ENCODE measurements around the gene ANGEL1. TPM values are rescaled to one million over a fixed set of nuclear protein-coding genes. Genes with fewer than 3 reads are reported as not detected.

The ANGEL1 gene
- total and polyA plus RNA-seq, 2 experiments from 2014 or later = 5.3 to 31.6 TPM

- Mint-ChIP-seq H3K4me3 (no peak overlapping the region), H3K4me1 (peaks cover 9% of the 10 kb centered on the region; the same call in 2 of the 3 replicates), H3K27me3 (ENCODE audit: insufficient read depth, low read depth, poor library complexity) (peaks cover 1% of the 10 kb centered on the region), H3K27ac (no peak overlapping the region), H3K36me3 (ENCODE audit: low read depth) (peaks cover 66% of the 10 kb centered on the region), H3K9me3 (no peaks in the 10 kb centered on the region)
- peaks cover 7% of the 10 kb centered on the region; the same call in 1 of the 2 replicates for H4K20me1 ChIP-seq (replicated peaks; ENCODE audit: insufficient read depth)
- peaks cover 17% of the 10 kb centered on the region for H3K79me2 ChIP-seq (replicated peaks; ENCODE audit: insufficient read depth)
- H3K4me1 ChIP-seq (ENCODE audit: insufficient read depth) = no peaks in the 10 kb centered on the region; the same call in 1 of the 2 replicates
- H3K4me3 ChIP-seq = no peak overlapping the region
- ATAC-seq (no peak), DNase-seq (ENCODE audit: low spot score) (no peak)
- H3F3A ChIP-seq (replicated peaks; ENCODE audit: low read depth) = no peaks in the 10 kb centered on the region
- no peaks in the 10 kb centered on the region for H3K9me2 ChIP-seq (ENCODE audit: insufficient read depth)
- H2AFZ ChIP-seq = no peak overlapping the region
- no peak for TF ChIP-seq ETS1 (IDR thresholded peaks at IDR 0.05)
- no peak for TF ChIP-seq ZNF462 (CRISPR knock-in tag; IDR thresholded peaks at IDR 0.05)
- TF ChIP-seq REST (IDR thresholded peaks at IDR 0.05; ENCODE audit: unreplicated experiment) = no peak
- TF ChIP-seq STAT1 (IDR thresholded peaks at IDR 0.05; ENCODE audit: unreplicated experiment) = no peak
- TF ChIP-seq JUNB (IDR thresholded peaks at IDR 0.05; ENCODE audit: unreplicated experiment) = no peak
- TF ChIP-seq ZNF114 (CRISPR knock-in tag; IDR thresholded peaks at IDR 0.05) = no peak
- no peak for TF ChIP-seq CREB1 (CRISPR knock-in tag; IDR thresholded peaks at IDR 0.05; ENCODE audit: low read depth)
- TF ChIP-seq EZH2 (IDR thresholded peaks at IDR 0.05; ENCODE audit: low read depth, unreplicated experiment) = no peak
- TF ChIP-seq CTCF (conservative IDR thresholded peaks at IDR 0.05; ENCODE audit: low read depth in 2 of 2) = no peak
- TF ChIP-seq POLR2AphosphoS5 (IDR thresholded peaks at IDR 0.05; ENCODE audit: low read depth) = no peak
- TF ChIP-seq ZNF331 (CRISPR knock-in tag; IDR thresholded peaks at IDR 0.05; ENCODE audit: low read depth) = no peak
- TF ChIP-seq EZH2phosphoT487 (IDR thresholded peaks at IDR 0.05; ENCODE audit: unreplicated experiment) = no peak
- no peak for TF ChIP-seq NANOG (IDR thresholded peaks at IDR 0.05; ENCODE audit: borderline replicate concordance)
- no peaks in the 10 kb centered on the region for H3K27me3 ChIP-seq (ENCODE audit: insufficient read depth)
- H3K4me2 ChIP-seq = no peak overlapping the region
- H3K36me3 ChIP-seq (ENCODE audit: insufficient read depth) = peaks cover 32% of the 10 kb centered on the region
- H3K27ac ChIP-seq (ENCODE audit: low read depth) = no peak overlapping the region
These were observed 6.2 kb downstream of the ANGEL1 start for GRCh38 chr14:76806446-76806845.
